HCT116 (cell line): Measurements from ENCODE around the gene FAM131B. TPM values are rescaled to one million over a fixed set of nuclear protein-coding genes. Genes with fewer than 3 reads are reported as not detected.

Experiments
- ATAC-seq: fragments of 200-7000 bp; cut with Tn5 transposase; 2 replicates; pipeline ENCODE4 v1.9.1; 2020; ENCODE audit warnings: mild to moderate bottlenecking, moderate library complexity
- BruUV-seq: library from RNA; stranded (reverse); fragments of 400-500 nt; replicated peaks from 2 replicates; lab custom pipeline; 2021; lab: Mats Ljungman, UMichigan
- CTCF ChIA-PET: fragments of 300-600 bp; sonication (Branson Sonifier 250); formaldehyde crosslinking; loops from one replicate; lab custom pipeline; 2021; ENCODE audit warnings: antibody characterized with exemption; lab: Charles Lee
- POLR2A ChIA-PET: fragments of 300-600, 350-600 bp; sonication (Branson Sonifier 250); formaldehyde crosslinking; loops from one replicate; lab custom pipeline; 2021; ENCODE audit warnings: antibody characterized with exemption; lab: Charles Lee
- RAD21 ChIA-PET, 2 experiments: fragments of 300-600 bp; sonication (Branson Sonifier 250); formaldehyde crosslinking; loops; one replicate each; lab custom pipeline; 2023; ENCODE audit warnings: low total read pairs in 2 of 2; ENCODE audit not compliant: uncharacterized antibody in 2 of 2, unreplicated experiment in 2 of 2, low non-redundant PET in 1 of 2; lab: Charles Lee
- DNase-seq: peaks from one replicate; pipeline ENCODE4 v3.0.0-alpha.2; 2010; ENCODE audit warnings: low read depth, low spot score
- H2AFZ ChIP-seq: fragments of 200-600 bp; shearing (Covaris generic), sonication (generic); 2 replicates; pipeline ENCODE4 v1.6.1; 2017; ENCODE audit warnings: low read depth, mixed run types, mixed read lengths, antibody characterized with exemption, low read length; ENCODE audit not compliant: poor library complexity, severe bottlenecking
- H3K27ac ChIP-seq: 2 replicates; pipeline ENCODE4 v1.5.1; 2012; ENCODE audit warnings: low read depth, low read length
- H3K27me3 ChIP-seq: fragments of 200-600 bp; sonication (generic); 2 replicates; pipeline ENCODE4 v1.6.1; 2016; ENCODE audit warnings: mixed run types, low read length, mixed read lengths; ENCODE audit not compliant: insufficient read depth
- H3K36me3 ChIP-seq, 2 experiments: fragments of 200-500 bp in 1 of 2; fragments of 200-600 bp in 1 of 2; sonication (Bioruptor generic) in 1 of 2; sonication (generic) in 1 of 2; 2 replicates each; pipeline versions ENCODE4 v1.5.1 to v1.6.1; 2014 to 2016; ENCODE audit warnings: low read length in 2 of 2, inconsistent platforms in 1 of 2, mixed read lengths in 1 of 2, mixed run types in 1 of 2; ENCODE audit not compliant: insufficient read depth in 2 of 2, control insufficient read depth in 1 of 2
- H3K4me1 ChIP-seq, 2 experiments: fragments of 200-600 bp in 1 of 2; sonication (generic) in 1 of 2; 2 replicates each; pipeline versions ENCODE4 v1.5.1 to v1.6.1; 2012 to 2017; ENCODE audit warnings: low read length in 2 of 2, inconsistent platforms in 1 of 2, mild to moderate bottlenecking in 1 of 2, mixed read lengths in 1 of 2, mixed run types in 1 of 2, moderate library complexity in 1 of 2; ENCODE audit not compliant: insufficient read depth in 2 of 2, control insufficient read depth in 1 of 2
- H3K4me2 ChIP-seq: fragments of 200-600 bp; sonication (generic); 2 replicates; pipeline ENCODE4 v1.6.1; 2017; ENCODE audit warnings: mixed run types, low read length, mixed read lengths
- H3K4me3 ChIP-seq, 2 experiments: fragments of 200-600 bp in 1 of 2; sonication (generic) in 1 of 2; replicated peaks in 1 of 2; 2 replicates each; pipeline ENCODE4 v1.5.1; 2011 to 2016; ENCODE audit warnings: low read length in 2 of 2, control low read depth in 1 of 2, low read depth in 1 of 2, mild to moderate bottlenecking in 1 of 2, mixed read lengths in 1 of 2, mixed run types in 1 of 2
- H3K79me2 ChIP-seq: fragments of 200-600 bp; sonication (generic); 2 replicates; pipeline ENCODE4 v1.6.1; 2017; ENCODE audit warnings: mild to moderate bottlenecking, mixed run types, low read length, moderate library complexity, mixed read lengths; ENCODE audit not compliant: insufficient read depth
- H3K9ac ChIP-seq: fragments of 200-600 bp; sonication (generic); 2 replicates; pipeline ENCODE4 v1.6.1; 2016; ENCODE audit warnings: low read length, mixed read lengths
- H3K9me2 ChIP-seq: fragments of 200-600 bp; sonication (generic), shearing (Covaris generic); 2 replicates; pipeline ENCODE4 v1.6.1; 2017; ENCODE audit warnings: mixed run types, mild to moderate bottlenecking, moderate library complexity; ENCODE audit not compliant: insufficient read depth
- H3K9me3 ChIP-seq, 2 experiments: fragments of 200-500 bp in 1 of 2; fragments of 200-600 bp in 1 of 2; sonication (Bioruptor generic) in 1 of 2; sonication (generic) in 1 of 2; 2 replicates each; pipeline ENCODE4 v1.6.1; 2014 to 2017; ENCODE audit warnings: low read length in 2 of 2, mixed read lengths in 2 of 2, inconsistent platforms in 1 of 2, low read depth in 1 of 2, mild to moderate bottlenecking in 1 of 2, mixed run types in 1 of 2, moderate library complexity in 1 of 2; ENCODE audit not compliant: control insufficient read depth in 1 of 2, insufficient read depth in 1 of 2
- H4K20me1 ChIP-seq: fragments of 200-600 bp; sonication (generic), shearing (Covaris generic); 2 replicates; pipeline ENCODE4 v1.6.1; 2017; ENCODE audit warnings: mixed run types, mild to moderate bottlenecking, moderate library complexity; ENCODE audit not compliant: insufficient read depth
- CBX3 ChIP-seq: IDR thresholded peaks from 2 replicates; pipeline ENCODE4 v1.6.1; 2012; ENCODE audit warnings: low read depth
- EGR1 ChIP-seq: IDR thresholded peaks from 2 replicates; pipeline ENCODE4 v1.6.1; 2012; ENCODE audit warnings: low read depth
- EZH2 ChIP-seq: fragments of 200-600 bp; sonication (generic); IDR thresholded peaks from 2 replicates; pipeline ENCODE4 v1.6.1; 2017; ENCODE audit warnings: antibody characterized with exemption, mixed run types
- FOSL1 ChIP-seq: IDR thresholded peaks from 2 replicates; pipeline ENCODE4 v1.6.1; 2012; ENCODE audit warnings: low read depth
- JUND ChIP-seq: IDR thresholded peaks from 2 replicates; pipeline ENCODE4 v1.6.1; 2012
- POLR2AphosphoS5 ChIP-seq: IDR thresholded peaks from 2 replicates; pipeline ENCODE4 v1.6.1; 2011; ENCODE audit warnings: mild to moderate bottlenecking, low read depth, low read length, moderate library complexity
- REST ChIP-seq: IDR thresholded peaks from 2 replicates; pipeline ENCODE4 v1.6.1; 2012; ENCODE audit warnings: low read depth
- SIN3A ChIP-seq: IDR thresholded peaks from 2 replicates; pipeline ENCODE4 v1.6.1; 2012; ENCODE audit warnings: low read depth
- SP1 ChIP-seq: IDR thresholded peaks from 2 replicates; pipeline ENCODE4 v1.6.1; 2012; ENCODE audit warnings: low read depth
- YY1 ChIP-seq: IDR thresholded peaks from 2 replicates; pipeline ENCODE4 v1.6.1; 2011; ENCODE audit warnings: low read length, low read depth, moderate library complexity, mild to moderate bottlenecking; ENCODE audit not compliant: insufficient replicate concordance; ENCODE audit errors: extremely low read depth
- ZFX ChIP-seq: fragments of 450-650 bp; IDR thresholded peaks from 2 replicates; pipeline ENCODE4 v1.6.1; 2017
- ZNF274 ChIP-seq: fragments of 200-500 bp; sonication (Bioruptor generic); IDR thresholded peaks from 2 replicates; pipeline ENCODE4 v1.6.1; 2014; ENCODE audit warnings: mild to moderate bottlenecking, low read depth, low read length, inconsistent platforms
- intact Hi-C: fragments of 100-400 bp; cut with micrococcal nuclease; formaldehyde crosslinking; loops from 2 replicates; pipeline ENCODE4 v1.10.0; 2022
- total RNA-seq: library from RNA; stranded (reverse); gene quantifications from one replicate; pipeline ENCODE4 v1.2.1, GENCODE V29; 2021; ENCODE audit not compliant: unreplicated experiment

FAM131B gene
- total RNA-seq, 1 experiment from 2014 or later: 0.20 TPM

- peaks cover 3% of the 10 kb centered on the region; the same call in 1 of the 2 replicates for H3K79me2 ChIP-seq
- H3K9me2 ChIP-seq: no peaks in the 10 kb centered on the region
- H3K9ac ChIP-seq: peak overlapping the region; percentile 76
- RAD21 ChIA-PET: no interaction called here
- ATAC-seq: peak; percentile 7; the same call in 1 of the 2 replicates
- H3K36me3 ChIP-seq: no peaks in the 10 kb centered on the region
- H3K27ac ChIP-seq: peak overlapping the region; percentile 22; the same call in 1 of the 2 replicates
- CTCF ChIA-PET: interaction anchor here (0.9 to 2.0 kb wide), 2 partner anchors 27 to 28 kb away, joined by 6 to 13 read pairs; no protein-coding TSS in a partner anchor
- peak overlapping the region; percentile 82 to 92 for H3K4me3 ChIP-seq
- intact Hi-C loops: loop anchor here (2.0 to 5.0 kb wide), 4 partner anchors 87 to 167 kb away; no protein-coding TSS in a partner anchor
- peaks cover 15 to 22% of the 10 kb centered on the region in 2 experiments; a peak in 3 of 4 replicates for H3K4me1 ChIP-seq
- H3K27me3 ChIP-seq: no peaks in the 10 kb centered on the region
- H4K20me1 ChIP-seq: no peaks in the 10 kb centered on the region
- BruUV-seq: no TSS peak
- POLR2A ChIA-PET: interaction anchor here (1.4 to 1.6 kb wide), 2 partner anchors 9 to 11 kb away, joined by 3 to 5 read pairs; no protein-coding TSS in a partner anchor
- DNase-seq: no peak
- no peak overlapping the region for H2AFZ ChIP-seq
- H3K9me3 ChIP-seq: no peaks in the 10 kb centered on the region
- no peak; the same call in 1 of the 2 replicates for TF ChIP-seq POLR2AphosphoS5
- TF ChIP-seq EZH2: no peak
- TF ChIP-seq SP1: peak; percentile 27; the same call in 1 of the 2 replicates
- H3K4me2 ChIP-seq: peak overlapping the region; percentile 92
Measured at GRCh38 chr7:143407287-143408251, 45.1 kb upstream of the FAM131B start.

DNA sequence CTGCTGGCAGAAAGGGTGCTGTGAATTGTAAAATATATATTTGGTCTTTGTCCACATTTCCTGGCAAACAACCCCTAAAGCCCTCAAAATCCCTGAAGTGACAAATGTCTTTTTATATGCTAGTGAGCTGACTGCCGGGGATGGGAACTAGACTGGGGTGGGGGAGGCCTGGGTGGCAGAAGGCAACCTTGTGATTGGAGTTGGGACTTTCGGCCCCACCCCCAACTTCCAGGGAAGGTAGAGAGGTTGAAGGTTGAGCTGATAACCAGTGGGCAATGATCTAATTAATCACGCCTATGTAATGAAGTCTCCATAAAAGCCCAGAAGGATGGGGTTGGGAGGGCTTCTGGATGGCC lies 43.5 kb upstream of the FAM131B start:
- Histone ChIP-seq H4K20me1 (no peaks in the 10 kb centered on the region), H3K79me2 (peaks cover 3% of the 10 kb centered on the region; the same call in 1 of the 2 replicates), H3K9ac (no peak overlapping the region), H3K27ac (no peak overlapping the region), H3K4me2 (no peak overlapping the region), H3K4me3 (no peak overlapping the region), H2AFZ (no peak overlapping the region), H3K36me3 (no peaks in the 10 kb centered on the region; a peak in 2 of 4 replicates), H3K27me3 (no peaks in the 10 kb centered on the region), H3K4me1 (peaks cover 15 to 22% of the 10 kb centered on the region in 2 experiments; a peak in 3 of 4 replicates), H3K9me3 (no peaks in the 10 kb centered on the region), H3K9me2 (no peaks in the 10 kb centered on the region)
- POLR2A ChIA-PET: interaction anchor here (1.6 kb wide), 1 partner anchor 10 kb away, joined by 5 read pairs; no protein-coding TSS in a partner anchor
- BruUV-seq: no TSS peak
- no peak for DNase-seq
- intact Hi-C loops: loop anchor here (5.0 kb wide), 2 partner anchors 104 to 149 kb away; no protein-coding TSS in a partner anchor
- RAD21 ChIA-PET: no interaction called here
- ATAC-seq: no peak
- CTCF ChIA-PET: no interaction called here
- TF ChIP-seq POLR2AphosphoS5 (no peak), ZFX (no peak), REST (no peak), ZNF274 (no peak), JUND (no peak), EZH2 (no peak), SIN3A (no peak), YY1 (no peak), FOSL1 (no peak), EGR1 (no peak), CBX3 (no peak)
